ENCODE results near the gene LSM4.

LSM4 gene

DNA sequence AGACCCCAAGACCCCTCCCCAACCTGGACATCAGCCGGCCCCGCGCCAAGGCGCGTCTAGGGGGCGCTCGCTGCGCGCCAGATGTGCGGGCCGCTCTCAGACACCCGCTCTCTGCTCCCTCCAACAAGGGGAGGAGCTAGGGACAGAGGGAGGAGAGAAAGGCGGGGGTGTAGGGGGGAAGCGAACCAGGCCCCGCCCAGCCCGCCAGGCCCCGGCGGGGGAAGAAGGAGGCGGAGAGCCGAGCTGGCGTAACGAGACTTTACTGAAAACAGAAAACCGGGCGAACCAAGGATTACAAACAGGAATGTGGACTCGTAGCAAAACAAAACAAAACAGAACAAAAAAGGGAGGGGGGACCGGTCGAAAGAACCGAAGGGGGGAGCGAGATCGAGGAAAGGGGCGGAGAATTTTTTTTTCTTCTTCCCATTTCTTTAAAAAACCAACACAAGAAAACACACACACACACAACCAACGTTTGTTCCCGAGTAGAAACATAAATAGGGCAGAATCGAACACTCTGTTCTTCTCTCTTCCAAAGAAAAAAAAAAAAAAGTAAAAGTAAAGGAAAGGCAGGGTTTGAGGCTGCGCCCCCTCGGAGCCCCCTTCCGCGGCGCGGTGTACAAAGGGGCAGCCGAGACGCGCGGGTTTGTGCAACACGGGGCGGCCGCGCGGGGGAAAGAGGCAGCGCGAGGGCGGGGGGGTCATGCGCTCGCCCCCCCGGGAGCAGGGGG, 43.2 kb downstream of the LSM4 start:
- TF ChIP-seq, protein P1, sequence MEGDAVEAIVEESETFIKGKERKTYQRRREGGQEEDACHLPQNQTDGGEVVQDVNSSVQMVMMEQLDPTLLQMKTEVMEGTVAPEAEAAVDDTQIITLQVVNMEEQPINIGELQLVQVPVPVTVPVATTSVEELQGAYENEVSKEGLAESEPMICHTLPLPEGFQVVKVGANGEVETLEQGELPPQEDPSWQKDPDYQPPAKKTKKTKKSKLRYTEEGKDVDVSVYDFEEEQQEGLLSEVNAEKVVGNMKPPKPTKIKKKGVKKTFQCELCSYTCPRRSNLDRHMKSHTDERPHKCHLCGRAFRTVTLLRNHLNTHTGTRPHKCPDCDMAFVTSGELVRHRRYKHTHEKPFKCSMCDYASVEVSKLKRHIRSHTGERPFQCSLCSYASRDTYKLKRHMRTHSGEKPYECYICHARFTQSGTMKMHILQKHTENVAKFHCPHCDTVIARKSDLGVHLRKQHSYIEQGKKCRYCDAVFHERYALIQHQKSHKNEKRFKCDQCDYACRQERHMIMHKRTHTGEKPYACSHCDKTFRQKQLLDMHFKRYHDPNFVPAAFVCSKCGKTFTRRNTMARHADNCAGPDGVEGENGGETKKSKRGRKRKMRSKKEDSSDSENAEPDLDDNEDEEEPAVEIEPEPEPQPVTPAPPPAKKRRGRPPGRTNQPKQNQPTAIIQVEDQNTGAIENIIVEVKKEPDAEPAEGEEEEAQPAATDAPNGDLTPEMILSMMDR (IDR thresholded peaks at IDR 0.05) = peak; percentile 91

- TF ChIP-seq, protein P1 (IDR thresholded peaks at IDR 0.05) = no peak
Measured at GRCh38 chr19:18279266-18279515, 43.7 kb downstream of the LSM4 start.

- TF ChIP-seq, protein P1 (IDR thresholded peaks at IDR 0.05) = peak; percentile 35; the same call in 1 of the 2 replicates
Measured at GRCh38 chr19:18278521-18279265, 44.2 kb downstream of the LSM4 start.

- TF ChIP-seq, protein P1 (IDR thresholded peaks at IDR 0.05) = no peak
Measured at GRCh38 chr19:18274781-18275356, 48.0 kb downstream of the LSM4 start.

- TF ChIP-seq, protein P1 (IDR thresholded peaks at IDR 0.05) = no peak
Measured at GRCh38 chr19:18274219-18274780, 48.6 kb downstream of the LSM4 start, which contains the start of gene IQCN. TSS of gene IQCN (minus strand) at chr19:18274452. CDS start at chr19:18269478, 4,974 bp downstream.

DNA sequence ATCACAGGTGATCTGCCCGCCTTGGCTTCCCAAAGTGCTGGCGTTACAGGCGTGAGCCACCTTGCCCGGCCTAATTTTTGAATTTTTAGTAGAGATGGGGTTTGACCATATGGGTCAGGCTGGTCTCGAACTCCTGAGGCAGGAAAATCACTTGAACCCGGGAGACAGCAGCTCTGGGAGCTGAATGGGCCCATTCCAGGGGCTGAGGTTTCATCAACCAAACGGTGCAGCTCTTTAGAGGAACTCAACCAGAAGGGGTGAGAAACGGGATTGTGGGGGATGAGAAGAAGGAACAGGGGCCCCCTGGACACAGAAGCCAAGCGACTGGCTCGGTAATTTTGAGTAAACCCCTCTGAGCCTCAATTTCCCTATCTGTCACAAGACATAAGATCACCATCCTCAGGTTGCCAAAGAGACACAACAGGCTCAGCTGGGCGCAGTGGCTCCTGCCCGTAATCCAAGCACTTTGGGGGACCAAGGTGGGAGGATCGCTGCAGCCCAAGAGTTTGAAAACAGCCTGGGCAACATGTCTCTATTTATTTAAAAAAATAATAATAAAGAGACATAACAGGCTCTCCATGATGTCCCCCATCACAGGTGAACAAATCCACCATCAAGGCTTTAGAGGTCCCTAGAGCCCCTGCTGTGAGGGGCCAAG, 49.2 kb downstream of the LSM4 start:
- TF ChIP-seq, protein P1 (IDR thresholded peaks at IDR 0.05) = no peak

DNA sequence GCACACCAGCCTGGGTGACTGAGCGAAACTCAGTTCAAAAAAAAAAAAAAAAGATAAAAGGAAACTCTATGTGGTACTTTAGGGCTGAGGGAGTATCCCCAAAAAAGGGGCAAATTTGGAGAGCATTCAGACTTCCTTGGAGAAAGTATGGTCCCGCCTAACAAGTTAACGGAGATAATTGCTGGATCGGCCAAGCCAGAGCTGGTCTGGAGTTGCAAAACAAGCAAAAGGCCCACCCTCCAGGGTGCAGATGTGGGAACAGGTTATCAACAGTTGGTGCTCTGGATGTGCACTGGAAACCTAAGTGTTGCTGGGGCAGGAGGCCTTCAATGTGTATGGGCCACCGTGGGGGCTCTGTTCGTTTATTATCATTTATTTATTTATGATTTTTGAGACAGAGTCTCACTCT, 51.4 kb downstream of the LSM4 start:
- TF ChIP-seq, protein P1 (IDR thresholded peaks at IDR 0.05) = no peak
